ENCODE results near the gene SCARB1. TPM values are rescaled to one million over a fixed set of nuclear protein-coding genes. Genes with fewer than 3 reads are reported as not detected.

SCARB1 gene
- total RNA-seq, 4 donors from 2014 or later, result 2.1 to 37.0 (median 9.6) TPM

DNA sequence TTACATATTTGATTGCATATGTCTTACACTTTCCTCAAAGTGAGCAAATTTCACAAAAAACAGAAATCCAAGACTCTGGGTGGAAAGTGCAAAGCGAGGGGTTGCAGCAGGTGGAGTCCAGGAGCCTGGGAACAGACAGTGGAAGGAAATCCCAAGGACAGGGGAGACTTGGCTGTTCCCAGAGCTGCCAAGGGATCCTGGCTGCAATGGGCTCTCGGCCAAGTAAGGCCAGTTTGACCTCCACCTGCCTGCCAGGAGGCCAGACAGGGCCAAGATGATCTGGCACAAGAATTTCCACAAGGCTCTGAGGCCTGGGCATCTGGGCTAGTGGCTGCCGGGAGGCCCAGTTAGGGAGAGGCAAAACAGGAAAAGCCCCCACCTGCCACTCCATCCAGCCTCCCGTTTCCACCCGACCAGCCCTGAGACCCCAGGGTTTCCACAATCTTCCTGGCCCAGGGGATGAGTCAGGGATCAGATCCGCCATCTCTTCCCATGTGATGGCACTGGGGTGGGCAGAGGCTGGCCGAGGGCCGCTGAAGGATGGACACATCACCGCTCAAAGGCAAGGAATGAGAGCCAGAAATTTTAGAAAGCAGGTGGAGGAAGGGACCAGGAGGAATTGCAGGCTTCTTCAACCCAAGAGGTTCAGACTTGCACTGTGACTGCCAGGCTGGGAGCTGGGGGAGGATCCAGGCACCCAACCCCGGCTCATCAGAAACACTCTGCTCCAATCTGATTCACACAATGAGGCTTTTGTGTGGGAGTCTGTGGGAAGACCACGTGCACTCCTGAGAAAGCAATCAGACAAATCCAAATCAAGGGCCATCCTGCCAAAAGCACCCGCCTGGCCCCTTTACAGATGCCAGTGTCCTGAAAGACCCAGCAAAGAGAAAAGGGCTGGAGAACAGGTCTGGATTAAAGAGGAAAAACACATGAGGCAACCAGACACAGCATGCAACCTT is 16.3 kb downstream of the SCARB1 start:
- DNase-seq, result peak; percentile 45 to 52
- TF ChIP-seq, protein P1, sequence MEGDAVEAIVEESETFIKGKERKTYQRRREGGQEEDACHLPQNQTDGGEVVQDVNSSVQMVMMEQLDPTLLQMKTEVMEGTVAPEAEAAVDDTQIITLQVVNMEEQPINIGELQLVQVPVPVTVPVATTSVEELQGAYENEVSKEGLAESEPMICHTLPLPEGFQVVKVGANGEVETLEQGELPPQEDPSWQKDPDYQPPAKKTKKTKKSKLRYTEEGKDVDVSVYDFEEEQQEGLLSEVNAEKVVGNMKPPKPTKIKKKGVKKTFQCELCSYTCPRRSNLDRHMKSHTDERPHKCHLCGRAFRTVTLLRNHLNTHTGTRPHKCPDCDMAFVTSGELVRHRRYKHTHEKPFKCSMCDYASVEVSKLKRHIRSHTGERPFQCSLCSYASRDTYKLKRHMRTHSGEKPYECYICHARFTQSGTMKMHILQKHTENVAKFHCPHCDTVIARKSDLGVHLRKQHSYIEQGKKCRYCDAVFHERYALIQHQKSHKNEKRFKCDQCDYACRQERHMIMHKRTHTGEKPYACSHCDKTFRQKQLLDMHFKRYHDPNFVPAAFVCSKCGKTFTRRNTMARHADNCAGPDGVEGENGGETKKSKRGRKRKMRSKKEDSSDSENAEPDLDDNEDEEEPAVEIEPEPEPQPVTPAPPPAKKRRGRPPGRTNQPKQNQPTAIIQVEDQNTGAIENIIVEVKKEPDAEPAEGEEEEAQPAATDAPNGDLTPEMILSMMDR (IDR thresholded peaks at IDR 0.05), result no peak
- H3K27me3 ChIP-seq, result no peaks in the 10 kb centered on the region
- intact Hi-C loops (cut with DNase I; ENCODE audit: low total_unique reads), result no loop called here
- no peaks in the 10 kb centered on the region for H3K36me3 ChIP-seq
- peaks cover 0 to 7% of the 10 kb centered on the region in 2 donors for H3K4me1 ChIP-seq
- no peak overlapping the region for H3K4me3 ChIP-seq
- H3K9me3 ChIP-seq, result no peaks in the 10 kb centered on the region
- H3K27ac ChIP-seq, result peak overlapping the region; percentile 62

DNA sequence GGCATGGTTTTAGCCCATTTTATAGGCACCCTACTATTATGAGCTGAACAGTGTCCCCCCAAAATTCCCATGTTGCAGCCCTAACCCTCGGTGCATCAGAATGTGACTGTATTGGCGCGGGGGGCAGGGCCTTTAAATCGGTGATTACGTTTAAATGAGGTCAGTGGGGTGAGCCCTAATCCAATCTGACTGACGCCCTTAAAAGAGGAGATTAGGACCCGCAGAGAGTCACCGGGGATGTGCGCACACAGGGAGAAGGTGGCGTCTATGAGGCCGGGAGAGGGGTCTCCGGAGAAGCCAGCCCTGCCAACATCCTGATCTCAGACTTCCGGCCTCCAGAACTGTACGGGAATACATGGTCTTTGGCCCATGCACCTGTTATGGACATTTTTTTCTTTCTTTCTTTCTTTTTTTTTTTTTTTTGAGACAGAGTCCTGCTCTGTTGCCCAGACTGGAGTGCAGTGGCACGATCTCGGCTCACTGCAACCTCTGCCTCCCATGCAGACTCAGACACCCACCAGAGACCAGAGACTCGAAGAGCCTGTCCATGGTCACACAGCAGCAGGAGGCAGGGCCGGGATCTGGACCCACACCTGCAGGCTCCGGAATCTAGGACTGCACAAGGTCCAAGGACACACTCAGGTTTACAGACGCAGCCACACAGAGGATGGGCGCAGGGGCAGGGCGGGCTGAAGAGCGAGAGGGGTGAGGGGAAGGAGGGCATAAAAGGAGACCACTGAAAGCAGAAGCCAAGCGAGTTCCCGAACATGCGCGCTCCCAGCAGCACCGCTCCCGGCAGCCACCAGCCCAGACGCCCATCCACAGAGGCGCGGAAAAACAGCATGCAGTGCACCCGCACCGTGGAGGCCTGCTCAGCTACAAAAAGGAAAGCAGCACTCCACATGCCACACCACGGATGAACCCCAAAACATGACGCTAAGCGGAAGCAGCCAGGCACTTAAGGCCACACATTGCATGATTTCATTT is 19.0 kb downstream of the SCARB1 start:
- H3K9me3 ChIP-seq, result no peaks in the 10 kb centered on the region
- H3K36me3 ChIP-seq, result no peaks in the 10 kb centered on the region
- no peak overlapping the region for H3K4me3 ChIP-seq
- no peak for TF ChIP-seq POLR2A (IDR thresholded peaks at IDR 0.05)
- TF ChIP-seq, protein P1 (IDR thresholded peaks at IDR 0.05), result no peak
- no peak for DNase-seq
- no peaks in the 10 kb centered on the region for H3K27me3 ChIP-seq
- intact Hi-C loops (cut with DNase I; ENCODE audit: low total_unique reads), result no loop called here
- no peak overlapping the region for H3K27ac ChIP-seq
- H3K4me1 ChIP-seq, result peaks cover 0 to 7% of the 10 kb centered on the region in 2 donors

DNA sequence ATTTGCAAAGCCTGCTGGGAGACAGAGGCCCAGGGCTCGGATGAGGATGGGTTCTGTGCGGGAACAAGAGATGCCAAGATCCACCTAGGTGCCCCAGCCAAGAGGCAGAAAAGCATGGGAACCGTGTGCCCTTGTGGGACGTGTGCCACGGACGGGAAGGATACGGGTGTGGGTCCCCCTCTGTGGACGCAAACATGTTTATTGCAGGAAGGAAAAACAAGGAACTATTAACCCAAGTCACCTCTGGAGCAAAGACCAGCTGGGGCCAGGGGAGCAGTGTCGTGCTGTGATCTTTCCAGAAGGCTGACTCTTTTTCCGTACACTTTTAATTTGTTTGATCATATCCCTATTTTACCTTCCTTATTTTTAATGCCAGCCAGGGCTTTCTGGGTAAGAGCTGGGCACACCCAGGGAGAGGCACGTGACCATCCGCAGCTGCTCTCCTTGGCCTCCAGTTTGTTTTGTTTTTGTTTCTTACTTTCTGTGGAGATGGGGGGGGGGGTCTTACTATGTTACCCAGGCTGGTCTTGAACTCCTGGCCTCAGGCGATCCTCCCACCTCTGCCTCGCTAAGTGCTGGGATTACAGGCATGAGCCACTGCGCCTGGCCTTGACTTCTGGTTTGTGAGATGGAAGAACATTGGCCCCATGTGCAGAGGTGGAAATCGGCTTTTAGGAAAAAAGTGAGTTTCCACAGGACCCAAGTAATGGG is 20.7 kb downstream of the SCARB1 start:
- no peak for DNase-seq
- Histone ChIP-seq H3K4me3 (no peak overlapping the region), H3K36me3 (no peaks in the 10 kb centered on the region), H3K27ac (peak overlapping the region in 1 of 2 donors; percentile 60), H3K4me1 (peaks cover 2 to 7% of the 10 kb centered on the region in 2 donors), H3K27me3 (no peaks in the 10 kb centered on the region), H3K9me3 (no peaks in the 10 kb centered on the region)
- no peak for TF ChIP-seq POLR2A (IDR thresholded peaks at IDR 0.05)
- TF ChIP-seq, protein P1 (IDR thresholded peaks at IDR 0.05), result no peak
- intact Hi-C loops (cut with DNase I; ENCODE audit: low total_unique reads), result no loop called here

DNA sequence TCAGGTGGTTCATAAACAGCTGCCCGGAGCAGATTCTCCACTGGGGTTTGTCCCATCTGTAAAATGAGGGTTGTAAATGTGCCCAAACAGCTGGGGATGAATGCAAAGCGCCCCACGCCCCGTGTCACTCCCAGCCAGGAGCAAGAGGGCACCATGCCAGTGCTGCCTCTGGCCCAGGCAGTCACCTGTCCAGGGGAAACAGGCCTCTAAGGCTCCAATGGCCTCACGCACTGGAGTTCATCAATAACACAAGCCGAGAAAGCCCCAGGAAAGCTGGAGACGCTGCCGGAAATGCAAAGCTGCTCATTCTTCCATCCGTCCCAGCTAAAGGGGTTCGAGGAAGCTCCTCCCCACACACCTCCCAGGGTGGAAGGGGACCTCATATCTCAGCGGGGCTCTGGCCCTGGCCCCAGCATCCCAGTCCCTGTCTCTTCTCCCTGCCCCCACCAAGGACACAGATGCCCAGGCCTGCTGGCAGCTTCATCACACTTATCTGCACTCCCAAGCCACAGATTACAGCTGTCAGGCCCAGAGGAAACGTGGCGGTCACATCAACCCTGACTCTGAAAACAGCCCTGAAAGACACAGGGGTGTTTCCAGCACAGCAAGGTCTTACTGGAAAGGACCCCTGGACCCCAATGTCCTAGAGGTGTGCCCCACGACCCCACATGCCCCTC is 21.5 kb downstream of the SCARB1 start:
- H3K4me1 ChIP-seq, result peaks cover 4% of the 10 kb centered on the region in 2 donors
- TF ChIP-seq POLR2A (IDR thresholded peaks at IDR 0.05), result no peak
- TF ChIP-seq, protein P1 (IDR thresholded peaks at IDR 0.05), result no peak
- intact Hi-C loops (cut with DNase I; ENCODE audit: low total_unique reads), result no loop called here
- no peaks in the 10 kb centered on the region for H3K36me3 ChIP-seq
- H3K27ac ChIP-seq, result peak overlapping the region in 1 of 2 donors; percentile 60
- no peaks in the 10 kb centered on the region for H3K9me3 ChIP-seq
- no peak for DNase-seq
- H3K4me3 ChIP-seq, result no peak overlapping the region
- no peaks in the 10 kb centered on the region for H3K27me3 ChIP-seq
